GM23338 (cell line): ENCODE data around the gene MAMLD1. TPM values are rescaled to one million over a fixed set of nuclear protein-coding genes. Genes with fewer than 3 reads are reported as not detected.

ENCODE experiments used
- ATAC-seq: fragments of 200-7000 bp; cut with Tn5 transposase; 3 replicates; pipeline ENCODE4 v1.9.1; 2020
- DNase-seq: peaks from one replicate; pipeline ENCODE4 v3.0.0-alpha.2; 2015; ENCODE audit warnings: low spot score
- H2AFZ ChIP-seq: fragments of 200-600 bp; sonication (generic); 2 replicates; pipeline ENCODE4 v1.8.0; 2016; ENCODE audit warnings: antibody characterized with exemption, mild to moderate bottlenecking, moderate library complexity
- H3F3A ChIP-seq: fragments of 200-600 bp; sonication (generic); replicated peaks from 2 replicates; pipeline ENCODE4 v1.8.0; 2017; ENCODE audit warnings: antibody characterized with exemption, mixed run types, low read depth
- H3K27ac ChIP-seq: fragments of 200-600 bp; sonication (generic); 2 replicates; pipeline ENCODE4 v1.6.1; 2016; ENCODE audit warnings: low read depth
- H3K27me3 ChIP-seq: fragments of 200-600 bp; sonication (generic); 2 replicates; pipeline ENCODE4 v1.8.0; 2016; ENCODE audit warnings: mild to moderate bottlenecking, mixed run types, moderate library complexity; ENCODE audit not compliant: insufficient read depth
- H3K36me3 ChIP-seq: fragments of 200-600 bp; sonication (generic); 2 replicates; pipeline ENCODE4 v1.8.0; 2016; ENCODE audit warnings: mild to moderate bottlenecking; ENCODE audit not compliant: insufficient read depth
- H3K4me1 ChIP-seq: fragments of 200-600 bp; sonication (generic); 2 replicates; pipeline ENCODE4 v1.8.0; 2016; ENCODE audit warnings: mild to moderate bottlenecking, moderate library complexity; ENCODE audit not compliant: insufficient read depth
- H3K4me2 ChIP-seq: fragments of 200-600 bp; sonication (generic); 2 replicates; pipeline ENCODE4 v1.7.1; 2017; ENCODE audit warnings: mixed run types
- H3K4me3 ChIP-seq: fragments of 200-600 bp; sonication (generic); 2 replicates; pipeline ENCODE4 v1.6.1; 2016; ENCODE audit warnings: mixed run types
- H3K79me2 ChIP-seq: fragments of 200-600 bp; sonication (generic); replicated peaks from 2 replicates; pipeline ENCODE4 v1.8.0; 2017; ENCODE audit warnings: mild to moderate bottlenecking; ENCODE audit not compliant: insufficient read depth
- H3K9me2 ChIP-seq: fragments of 200-600 bp; sonication (generic); 2 replicates; pipeline ENCODE4 v1.8.0; 2017; ENCODE audit not compliant: insufficient read depth
- H4K20me1 ChIP-seq: fragments of 200-600 bp; sonication (generic); replicated peaks from 2 replicates; pipeline ENCODE4 v1.8.0; 2017; ENCODE audit warnings: mild to moderate bottlenecking; ENCODE audit not compliant: insufficient read depth
- H3K27ac Mint-ChIP-seq: 2 replicates; pipeline ENCODE4 v1.8.0; 2020; ENCODE audit warnings: inconsistent platforms, mild to moderate bottlenecking, moderate library complexity, mixed read lengths
- H3K27me3 Mint-ChIP-seq: 3 replicates; pipeline ENCODE4 v1.8.0; 2022; ENCODE audit warnings: low read depth, mild to moderate bottlenecking, moderate library complexity, mixed read lengths, inconsistent platforms; ENCODE audit not compliant: insufficient read depth, poor library complexity
- H3K36me3 Mint-ChIP-seq: 3 replicates; pipeline ENCODE4 v1.8.0; 2021; ENCODE audit warnings: low read depth, mild to moderate bottlenecking, inconsistent platforms, moderate library complexity, mixed read lengths
- H3K4me1 Mint-ChIP-seq: 3 replicates; pipeline ENCODE4 v1.8.0; 2020; ENCODE audit warnings: mild to moderate bottlenecking, inconsistent platforms, mixed read lengths
- H3K4me3 Mint-ChIP-seq: 3 replicates; pipeline ENCODE4 v1.8.0; 2021; ENCODE audit warnings: moderate library complexity, mild to moderate bottlenecking, inconsistent platforms, mixed read lengths
- H3K9me3 Mint-ChIP-seq: 3 replicates; pipeline ENCODE4 v1.8.0; 2020; ENCODE audit warnings: moderate library complexity, mild to moderate bottlenecking, inconsistent platforms, mixed read lengths
- CREB1 ChIP-seq: fragments of 250-450 bp; sonication (Bioruptor Pico); IDR thresholded peaks from 2 replicates; pipeline ENCODE4 v1.5.0; 2020; ENCODE audit warnings: low read depth, mild to moderate bottlenecking, moderate library complexity
- ETS1 ChIP-seq: IDR thresholded peaks from 2 replicates; pipeline ENCODE4 v1.6.1; 2016; ENCODE audit warnings: antibody characterized with exemption
- EZH2 ChIP-seq: fragments of 200-600 bp; sonication (generic); IDR thresholded peaks from one replicate; pipeline ENCODE4 v1.8.0; 2017; ENCODE audit warnings: antibody characterized with exemption, mild to moderate bottlenecking, low read depth; ENCODE audit not compliant: unreplicated experiment
- EZH2phosphoT487 ChIP-seq: fragments of 200-600 bp; sonication (generic); IDR thresholded peaks from one replicate; pipeline ENCODE4 v1.8.1; 2018; ENCODE audit warnings: antibody characterized with exemption; ENCODE audit not compliant: unreplicated experiment
- JUNB ChIP-seq: IDR thresholded peaks from one replicate; pipeline ENCODE4 v1.6.1; 2016; ENCODE audit warnings: antibody characterized with exemption; ENCODE audit not compliant: unreplicated experiment
- NANOG ChIP-seq: IDR thresholded peaks from 2 replicates; pipeline ENCODE4 v1.6.1; 2016; ENCODE audit warnings: antibody characterized with exemption, borderline replicate concordance
- POLR2AphosphoS5 ChIP-seq: IDR thresholded peaks from 2 replicates; pipeline ENCODE4 v1.6.1; 2016; ENCODE audit warnings: antibody characterized with exemption, low read depth
- STAT1 ChIP-seq: IDR thresholded peaks from one replicate; pipeline ENCODE4 v1.6.1; 2016; ENCODE audit warnings: antibody characterized with exemption; ENCODE audit not compliant: unreplicated experiment
- ZNF114 ChIP-seq: fragments of 250-450 bp; sonication (Bioruptor Pico); IDR thresholded peaks from 2 replicates; pipeline ENCODE4 v1.5.0; 2020; ENCODE audit warnings: mild to moderate bottlenecking, moderate library complexity
- ZNF331 ChIP-seq: fragments of 250-450 bp; sonication (Bioruptor Pico); IDR thresholded peaks from 2 replicates; pipeline ENCODE4 v1.5.0; 2020; ENCODE audit warnings: low read depth, mild to moderate bottlenecking, moderate library complexity
- polyA plus RNA-seq: library from polyadenylated mRNA; unstranded; fragments of >200 nt; fragmentation: Nextera tagmentation; extraction: Ambion mirVana; gene quantifications from 2 replicates; pipeline ENCODE4 v1.2.1, GENCODE V29; 2016
- total RNA-seq: library from RNA; depleted of rRNA; stranded (reverse); fragments of >200 nt; shearing (Covaris generic); gene quantifications from 2 replicates; pipeline ENCODE4 v1.2.3, GENCODE V29; 2014
- TF ChIP-seq, protein P1 (sequence below), 2 experiments: fragments of 200-600 bp in 1 of 2; sonication (generic) in 1 of 2; conservative IDR thresholded peaks; 2 replicates each; pipeline versions ENCODE4 v1.5.1 to v1.6.1; 2016 to 2017; ENCODE audit warnings: antibody characterized with exemption in 2 of 2, low read depth in 2 of 2, mild to moderate bottlenecking in 2 of 2, moderate library complexity in 1 of 2
- TF ChIP-seq, protein P2 (sequence below): IDR thresholded peaks from one replicate; pipeline ENCODE4 v1.6.1; 2018; ENCODE audit warnings: antibody characterized with exemption; ENCODE audit not compliant: unreplicated experiment
- TF ChIP-seq, protein P3 (sequence below): fragments of 250-450 bp; sonication (Bioruptor Pico); IDR thresholded peaks from 2 replicates; pipeline ENCODE4 v1.5.0; 2020; ENCODE audit warnings: mild to moderate bottlenecking, moderate library complexity

The MAMLD1 gene
- total and polyA plus RNA-seq, 2 experiments from 2014 or later: 0.13 to 0.21 TPM

- TF ChIP-seq ZNF331: no peak
Observed at GRCh38 chrX:150536455-150537116, 173.5 kb downstream of the MAMLD1 start (continued).

DNA sequence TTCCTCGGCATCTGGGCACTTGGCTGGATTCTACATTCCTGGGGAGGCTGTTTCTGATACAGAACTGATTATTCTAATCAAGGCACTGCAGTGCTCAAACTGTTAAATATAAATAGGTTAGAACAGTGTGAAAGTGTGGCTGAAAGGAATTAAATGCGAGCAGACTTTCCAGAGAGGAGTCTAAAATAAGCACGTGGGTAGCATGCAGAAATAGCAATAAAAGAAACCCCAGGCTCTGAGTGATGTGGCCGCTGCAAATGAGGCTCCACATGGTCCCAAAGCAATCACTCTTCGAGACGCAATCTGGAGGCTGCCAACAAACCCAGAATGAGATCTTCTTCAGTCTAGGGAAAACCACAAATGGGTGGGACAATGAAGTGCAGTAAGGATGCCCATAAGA is 174.7 kb downstream of the MAMLD1 start:
- no peaks in the 10 kb centered on the region for H3K4me1 Mint-ChIP-seq
- H3K36me3 Mint-ChIP-seq: no peaks in the 10 kb centered on the region
- Histone ChIP-seq H3K27ac (no peak overlapping the region), H3K4me1 (no peaks in the 10 kb centered on the region), H2AFZ (no peak overlapping the region), H3K9me2 (no peaks in the 10 kb centered on the region), H3K79me2 (no peaks in the 10 kb centered on the region), H3K27me3 (no peaks in the 10 kb centered on the region), H3K36me3 (no peaks in the 10 kb centered on the region), H3F3A (no peaks in the 10 kb centered on the region), H3K4me2 (no peak overlapping the region), H3K4me3 (no peak overlapping the region), H4K20me1 (no peaks in the 10 kb centered on the region)
- no peak for ATAC-seq
- TF ChIP-seq JUNB (no peak), EZH2 (no peak), ZNF114 (CRISPR knock-in tag) (no peak), STAT1 (no peak), ETS1 (no peak), EZH2phosphoT487 (no peak), POLR2AphosphoS5 (no peak), CREB1 (CRISPR knock-in tag) (no peak), NANOG (no peak)
- TF ChIP-seq, protein P1, sequence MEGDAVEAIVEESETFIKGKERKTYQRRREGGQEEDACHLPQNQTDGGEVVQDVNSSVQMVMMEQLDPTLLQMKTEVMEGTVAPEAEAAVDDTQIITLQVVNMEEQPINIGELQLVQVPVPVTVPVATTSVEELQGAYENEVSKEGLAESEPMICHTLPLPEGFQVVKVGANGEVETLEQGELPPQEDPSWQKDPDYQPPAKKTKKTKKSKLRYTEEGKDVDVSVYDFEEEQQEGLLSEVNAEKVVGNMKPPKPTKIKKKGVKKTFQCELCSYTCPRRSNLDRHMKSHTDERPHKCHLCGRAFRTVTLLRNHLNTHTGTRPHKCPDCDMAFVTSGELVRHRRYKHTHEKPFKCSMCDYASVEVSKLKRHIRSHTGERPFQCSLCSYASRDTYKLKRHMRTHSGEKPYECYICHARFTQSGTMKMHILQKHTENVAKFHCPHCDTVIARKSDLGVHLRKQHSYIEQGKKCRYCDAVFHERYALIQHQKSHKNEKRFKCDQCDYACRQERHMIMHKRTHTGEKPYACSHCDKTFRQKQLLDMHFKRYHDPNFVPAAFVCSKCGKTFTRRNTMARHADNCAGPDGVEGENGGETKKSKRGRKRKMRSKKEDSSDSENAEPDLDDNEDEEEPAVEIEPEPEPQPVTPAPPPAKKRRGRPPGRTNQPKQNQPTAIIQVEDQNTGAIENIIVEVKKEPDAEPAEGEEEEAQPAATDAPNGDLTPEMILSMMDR (conservative IDR thresholded peaks at IDR 0.05; ENCODE audit: low read depth in 2 of 2): no peak
- TF ChIP-seq, protein P2, sequence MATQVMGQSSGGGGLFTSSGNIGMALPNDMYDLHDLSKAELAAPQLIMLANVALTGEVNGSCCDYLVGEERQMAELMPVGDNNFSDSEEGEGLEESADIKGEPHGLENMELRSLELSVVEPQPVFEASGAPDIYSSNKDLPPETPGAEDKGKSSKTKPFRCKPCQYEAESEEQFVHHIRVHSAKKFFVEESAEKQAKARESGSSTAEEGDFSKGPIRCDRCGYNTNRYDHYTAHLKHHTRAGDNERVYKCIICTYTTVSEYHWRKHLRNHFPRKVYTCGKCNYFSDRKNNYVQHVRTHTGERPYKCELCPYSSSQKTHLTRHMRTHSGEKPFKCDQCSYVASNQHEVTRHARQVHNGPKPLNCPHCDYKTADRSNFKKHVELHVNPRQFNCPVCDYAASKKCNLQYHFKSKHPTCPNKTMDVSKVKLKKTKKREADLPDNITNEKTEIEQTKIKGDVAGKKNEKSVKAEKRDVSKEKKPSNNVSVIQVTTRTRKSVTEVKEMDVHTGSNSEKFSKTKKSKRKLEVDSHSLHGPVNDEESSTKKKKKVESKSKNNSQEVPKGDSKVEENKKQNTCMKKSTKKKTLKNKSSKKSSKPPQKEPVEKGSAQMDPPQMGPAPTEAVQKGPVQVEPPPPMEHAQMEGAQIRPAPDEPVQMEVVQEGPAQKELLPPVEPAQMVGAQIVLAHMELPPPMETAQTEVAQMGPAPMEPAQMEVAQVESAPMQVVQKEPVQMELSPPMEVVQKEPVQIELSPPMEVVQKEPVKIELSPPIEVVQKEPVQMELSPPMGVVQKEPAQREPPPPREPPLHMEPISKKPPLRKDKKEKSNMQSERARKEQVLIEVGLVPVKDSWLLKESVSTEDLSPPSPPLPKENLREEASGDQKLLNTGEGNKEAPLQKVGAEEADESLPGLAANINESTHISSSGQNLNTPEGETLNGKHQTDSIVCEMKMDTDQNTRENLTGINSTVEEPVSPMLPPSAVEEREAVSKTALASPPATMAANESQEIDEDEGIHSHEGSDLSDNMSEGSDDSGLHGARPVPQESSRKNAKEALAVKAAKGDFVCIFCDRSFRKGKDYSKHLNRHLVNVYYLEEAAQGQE: no peak
- TF ChIP-seq, protein P3, sequence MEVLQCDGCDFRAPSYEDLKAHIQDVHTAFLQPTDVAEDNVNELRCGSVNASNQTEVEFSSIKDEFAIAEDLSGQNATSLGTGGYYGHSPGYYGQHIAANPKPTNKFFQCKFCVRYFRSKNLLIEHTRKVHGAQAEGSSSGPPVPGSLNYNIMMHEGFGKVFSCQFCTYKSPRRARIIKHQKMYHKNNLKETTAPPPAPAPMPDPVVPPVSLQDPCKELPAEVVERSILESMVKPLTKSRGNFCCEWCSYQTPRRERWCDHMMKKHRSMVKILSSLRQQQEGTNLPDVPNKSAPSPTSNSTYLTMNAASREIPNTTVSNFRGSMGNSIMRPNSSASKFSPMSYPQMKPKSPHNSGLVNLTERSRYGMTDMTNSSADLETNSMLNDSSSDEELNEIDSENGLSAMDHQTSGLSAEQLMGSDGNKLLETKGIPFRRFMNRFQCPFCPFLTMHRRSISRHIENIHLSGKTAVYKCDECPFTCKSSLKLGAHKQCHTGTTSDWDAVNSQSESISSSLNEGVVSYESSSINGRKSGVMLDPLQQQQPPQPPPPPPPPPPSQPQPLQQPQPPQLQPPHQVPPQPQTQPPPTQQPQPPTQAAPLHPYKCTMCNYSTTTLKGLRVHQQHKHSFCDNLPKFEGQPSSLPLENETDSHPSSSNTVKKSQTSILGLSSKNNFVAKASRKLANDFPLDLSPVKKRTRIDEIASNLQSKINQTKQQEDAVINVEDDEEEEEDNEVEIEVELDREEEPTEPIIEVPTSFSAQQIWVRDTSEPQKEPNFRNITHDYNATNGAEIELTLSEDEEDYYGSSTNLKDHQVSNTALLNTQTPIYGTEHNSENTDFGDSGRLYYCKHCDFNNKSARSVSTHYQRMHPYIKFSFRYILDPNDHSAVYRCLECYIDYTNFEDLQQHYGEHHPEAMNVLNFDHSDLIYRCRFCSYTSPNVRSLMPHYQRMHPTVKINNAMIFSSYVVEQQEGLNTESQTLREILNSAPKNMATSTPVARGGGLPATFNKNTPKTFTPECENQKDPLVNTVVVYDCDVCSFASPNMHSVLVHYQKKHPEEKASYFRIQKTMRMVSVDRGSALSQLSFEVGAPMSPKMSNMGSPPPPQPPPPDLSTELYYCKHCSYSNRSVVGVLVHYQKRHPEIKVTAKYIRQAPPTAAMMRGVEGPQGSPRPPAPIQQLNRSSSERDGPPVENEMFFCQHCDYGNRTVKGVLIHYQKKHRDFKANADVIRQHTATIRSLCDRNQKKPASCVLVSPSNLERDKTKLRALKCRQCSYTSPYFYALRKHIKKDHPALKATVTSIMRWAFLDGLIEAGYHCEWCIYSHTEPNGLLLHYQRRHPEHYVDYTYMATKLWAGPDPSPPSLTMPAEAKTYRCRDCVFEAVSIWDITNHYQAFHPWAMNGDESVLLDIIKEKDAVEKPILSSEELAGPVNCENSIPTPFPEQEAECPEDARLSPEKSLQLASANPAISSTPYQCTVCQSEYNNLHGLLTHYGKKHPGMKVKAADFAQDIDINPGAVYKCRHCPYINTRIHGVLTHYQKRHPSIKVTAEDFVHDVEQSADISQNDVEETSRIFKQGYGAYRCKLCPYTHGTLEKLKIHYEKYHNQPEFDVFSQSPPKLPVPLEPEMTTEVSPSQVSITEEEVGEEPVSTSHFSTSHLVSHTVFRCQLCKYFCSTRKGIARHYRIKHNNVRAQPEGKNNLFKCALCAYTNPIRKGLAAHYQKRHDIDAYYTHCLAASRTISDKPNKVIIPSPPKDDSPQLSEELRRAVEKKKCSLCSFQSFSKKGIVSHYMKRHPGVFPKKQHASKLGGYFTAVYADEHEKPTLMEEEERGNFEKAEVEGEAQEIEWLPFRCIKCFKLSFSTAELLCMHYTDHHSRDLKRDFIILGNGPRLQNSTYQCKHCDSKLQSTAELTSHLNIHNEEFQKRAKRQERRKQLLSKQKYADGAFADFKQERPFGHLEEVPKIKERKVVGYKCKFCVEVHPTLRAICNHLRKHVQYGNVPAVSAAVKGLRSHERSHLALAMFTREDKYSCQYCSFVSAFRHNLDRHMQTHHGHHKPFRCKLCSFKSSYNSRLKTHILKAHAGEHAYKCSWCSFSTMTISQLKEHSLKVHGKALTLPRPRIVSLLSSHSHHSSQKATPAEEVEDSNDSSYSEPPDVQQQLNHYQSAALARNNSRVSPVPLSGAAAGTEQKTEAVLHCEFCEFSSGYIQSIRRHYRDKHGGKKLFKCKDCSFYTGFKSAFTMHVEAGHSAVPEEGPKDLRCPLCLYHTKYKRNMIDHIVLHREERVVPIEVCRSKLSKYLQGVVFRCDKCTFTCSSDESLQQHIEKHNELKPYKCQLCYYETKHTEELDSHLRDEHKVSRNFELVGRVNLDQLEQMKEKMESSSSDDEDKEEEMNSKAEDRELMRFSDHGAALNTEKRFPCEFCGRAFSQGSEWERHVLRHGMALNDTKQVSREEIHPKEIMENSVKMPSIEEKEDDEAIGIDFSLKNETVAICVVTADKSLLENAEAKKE (CRISPR knock-in tag): no peak
- H3K4me3 Mint-ChIP-seq: no peak overlapping the region
- no peak for DNase-seq
- no peaks in the 10 kb centered on the region for H3K9me3 Mint-ChIP-seq
- H3K27ac Mint-ChIP-seq: no peak overlapping the region
- H3K27me3 Mint-ChIP-seq: no peaks in the 10 kb centered on the region
